HG03108 (cell line): Measurements from ENCODE around the gene PERCC1.

Source experiments
- ATAC-seq: cut with Tn5 transposase; IDR thresholded peaks from one replicate; pipeline ENCODE4 v1.9.1; 2021; ENCODE audit warnings: moderate library complexity; ENCODE audit not compliant: unreplicated experiment

PERCC1 gene

GRCh38 chr16:1448536-1449116, 17.7 kb downstream of the PERCC1 start:
- ATAC-seq, result no peak

GRCh38 chr16:1449201-1449788, 18.4 kb downstream of the PERCC1 start:
- ATAC-seq, result no peak

GRCh38 chr16:1450218-1450617, 19.3 kb downstream of the PERCC1 start:
- ATAC-seq, result no peak

GRCh38 chr16:1450841-1451240, 20.0 kb downstream of the PERCC1 start:
- no peak for ATAC-seq

- ATAC-seq, result no peak
Measured at GRCh38 chr16:1451702-1452392, 21.0 kb downstream of the PERCC1 start.

- ATAC-seq, result no peak
Measured at GRCh38 chr16:1452530-1452929, 21.7 kb downstream of the PERCC1 start.

- no peak for ATAC-seq
Measured at GRCh38 chr16:1453316-1453715, 22.4 kb downstream of the PERCC1 start.

GRCh38 chr16:1454561-1454960, 23.7 kb downstream of the PERCC1 start:
- ATAC-seq, result no peak

GRCh38 chr16:1455190-1456171, 24.6 kb downstream of the PERCC1 start:
- no peak for ATAC-seq

GRCh38 chr16:1456951-1457350, 26.1 kb downstream of the PERCC1 start:
- no peak for ATAC-seq

- ATAC-seq, result no peak
Measured at GRCh38 chr16:1457489-1458245, 26.8 kb downstream of the PERCC1 start.

GRCh38 chr16:1458336-1458976, 27.6 kb downstream of the PERCC1 start:
- ATAC-seq, result no peak

- ATAC-seq, result no peak
Measured at GRCh38 chr16:1458977-1459341, 28.1 kb downstream of the PERCC1 start.

- ATAC-seq, result no peak
Measured at GRCh38 chr16:1459967-1460366, 29.1 kb downstream of the PERCC1 start.

- ATAC-seq, result no peak
Measured at GRCh38 chr16:1460602-1461138, 29.8 kb downstream of the PERCC1 start.

- no peak for ATAC-seq
Measured at GRCh38 chr16:1461146-1461545, 30.3 kb downstream of the PERCC1 start.

GRCh38 chr16:1464196-1464893, 33.5 kb downstream of the PERCC1 start:
- no peak for ATAC-seq

- no peak for ATAC-seq
Measured at GRCh38 chr16:1464894-1465566, 34.2 kb downstream of the PERCC1 start.

GRCh38 chr16:1465567-1465915, 34.7 kb downstream of the PERCC1 start:
- ATAC-seq, result no peak
